H9 (cell line): ENCODE data around the gene TBATA. TPM values are rescaled to one million over a fixed set of nuclear protein-coding genes. Genes with fewer than 3 reads are reported as not detected.

Source experiments
- DNase-seq: peaks from one replicate; pipeline ENCODE4 v3.0.0-alpha.2; 2017
- H2AFZ ChIP-seq: one replicate; pipeline ENCODE4 v1.6.1; 2013; ENCODE audit warnings: mild to moderate bottlenecking, low read length, control low read depth, moderate library complexity
- H2AK5ac ChIP-seq: 2 replicates; pipeline ENCODE4 v1.6.1; 2013; ENCODE audit warnings: low read length, control low read depth, mixed read lengths; ENCODE audit not compliant: insufficient read length
- H2BK120ac ChIP-seq: one replicate; pipeline ENCODE4 v1.6.1; 2013; ENCODE audit warnings: low read depth, mild to moderate bottlenecking, low read length, control low read depth, inconsistent platforms; ENCODE audit not compliant: poor library complexity, severe bottlenecking
- H2BK12ac ChIP-seq: 2 replicates; pipeline ENCODE4 v1.6.1; 2013; ENCODE audit warnings: low read length, control low read depth, mixed read lengths, low read depth; ENCODE audit not compliant: insufficient read length
- H2BK15ac ChIP-seq: 2 replicates; pipeline ENCODE4 v1.6.1; 2013; ENCODE audit warnings: low read depth, low read length, control low read depth
- H2BK20ac ChIP-seq: one replicate; pipeline ENCODE4 v1.6.1; 2013; ENCODE audit warnings: low read depth, mild to moderate bottlenecking, low read length, control low read depth, inconsistent platforms; ENCODE audit not compliant: poor library complexity, severe bottlenecking
- H2BK5ac ChIP-seq: 2 replicates; pipeline ENCODE4 v1.6.1; 2013; ENCODE audit warnings: low read length, control low read depth, mixed read lengths; ENCODE audit not compliant: insufficient read length
- H3K14ac ChIP-seq: 2 replicates; pipeline ENCODE4 v1.6.1; 2013; ENCODE audit warnings: low read length, control low read depth; ENCODE audit not compliant: insufficient read depth
- H3K18ac ChIP-seq: 2 replicates; pipeline ENCODE4 v1.6.1; 2013; ENCODE audit warnings: low read depth, mild to moderate bottlenecking, mixed read lengths, low read length, control low read depth; ENCODE audit not compliant: insufficient read length
- H3K23ac ChIP-seq: 2 replicates; pipeline ENCODE4 v1.6.1; 2013; ENCODE audit warnings: low read length, control low read depth, mixed read lengths, low read depth; ENCODE audit not compliant: insufficient read length
- H3K23me2 ChIP-seq: 2 replicates; pipeline ENCODE4 v1.6.1; 2013; ENCODE audit warnings: low read depth, mild to moderate bottlenecking, mixed read lengths, low read length, control low read depth; ENCODE audit not compliant: insufficient read length, poor library complexity, severe bottlenecking
- H3K27ac ChIP-seq: 2 replicates; pipeline ENCODE4 v1.5.1; 2013; ENCODE audit warnings: low read length, control low read depth, mixed read lengths, low read depth; ENCODE audit not compliant: insufficient read length
- H3K27me3 ChIP-seq: 2 replicates; pipeline ENCODE4 v1.6.1; 2013; ENCODE audit warnings: low read length, control low read depth, inconsistent platforms; ENCODE audit not compliant: insufficient read depth
- H3K4ac ChIP-seq: 2 replicates; pipeline ENCODE4 v1.6.1; 2013; ENCODE audit warnings: low read depth, mild to moderate bottlenecking, control low read depth, inconsistent platforms, low read length, moderate library complexity
- H3K4me1 ChIP-seq: 2 replicates; pipeline ENCODE4 v1.6.1; 2013; ENCODE audit warnings: low read length, control low read depth, inconsistent platforms; ENCODE audit not compliant: insufficient read depth
- H3K4me2 ChIP-seq: 2 replicates; pipeline ENCODE4 v1.6.1; 2013; ENCODE audit warnings: low read length, control low read depth, mixed read lengths; ENCODE audit not compliant: insufficient read length, insufficient read depth
- H3K56ac ChIP-seq: 2 replicates; pipeline ENCODE4 v1.6.1; 2013; ENCODE audit warnings: low read depth, mild to moderate bottlenecking, mixed read lengths, low read length, control low read depth; ENCODE audit not compliant: insufficient read length
- H3K79me1 ChIP-seq: 2 replicates; pipeline ENCODE4 v1.6.1; 2013; ENCODE audit warnings: low read depth, mild to moderate bottlenecking, moderate library complexity, low read length, control low read depth, inconsistent platforms; ENCODE audit not compliant: insufficient read depth, poor library complexity, severe bottlenecking
- H3K79me2 ChIP-seq: 2 replicates; pipeline ENCODE4 v1.6.1; 2013; ENCODE audit warnings: low read length, control low read depth, inconsistent platforms; ENCODE audit not compliant: insufficient read depth
- H3K9ac ChIP-seq: 2 replicates; pipeline ENCODE4 v1.6.1; 2013; ENCODE audit warnings: low read length, control low read depth, mixed read lengths; ENCODE audit not compliant: insufficient read length; ENCODE audit errors: extremely low read depth
- H3K9me3 ChIP-seq: one replicate; pipeline ENCODE4 v1.6.1; 2013; ENCODE audit warnings: low read depth, low read length, inconsistent platforms; ENCODE audit not compliant: control insufficient read depth
- H3T11ph ChIP-seq: one replicate; pipeline ENCODE4 v1.6.1; 2013; ENCODE audit warnings: mild to moderate bottlenecking, low read length, control low read depth, inconsistent platforms
- H4K20me1 ChIP-seq: one replicate; pipeline ENCODE4 v1.6.1; 2013; ENCODE audit not compliant: control insufficient read depth, insufficient read length, insufficient read depth
- H4K5ac ChIP-seq: 2 replicates; pipeline ENCODE4 v1.6.1; 2013; ENCODE audit warnings: low read depth, mild to moderate bottlenecking, mixed read lengths, low read length, control low read depth; ENCODE audit not compliant: insufficient read length
- H4K8ac ChIP-seq: replicated peaks from 2 replicates; pipeline ENCODE4 v1.6.1; 2013; ENCODE audit warnings: low read length, control low read depth, mixed read lengths, low read depth; ENCODE audit not compliant: insufficient read length
- H4K91ac ChIP-seq: 2 replicates; pipeline ENCODE4 v1.6.1; 2013; ENCODE audit warnings: low read depth, mild to moderate bottlenecking, moderate library complexity, mixed read lengths, low read length, control low read depth; ENCODE audit not compliant: insufficient read length
- H3K27ac Mint-ChIP-seq, 3 experiments: 2 replicates in 2 of 3; 3 replicates in 1 of 3; pipeline ENCODE4 v1.8.0; 2020 to 2021; ENCODE audit warnings: mixed read lengths in 3 of 3, mild to moderate bottlenecking in 1 of 3, moderate library complexity in 1 of 3
- H3K27me3 Mint-ChIP-seq: 2 replicates; pipeline ENCODE4 v1.8.0; 2021; ENCODE audit warnings: low read depth, mild to moderate bottlenecking, moderate library complexity, mixed read lengths
- H3K36me3 Mint-ChIP-seq, 3 experiments: 2 replicates in 2 of 3; 3 replicates in 1 of 3; pipeline ENCODE4 v1.8.0; 2020 to 2021; ENCODE audit warnings: low read depth in 3 of 3, mixed read lengths in 3 of 3; ENCODE audit not compliant: insufficient read depth in 1 of 3
- H3K4me1 Mint-ChIP-seq, 2 experiments: 2 replicates each; pipeline ENCODE4 v1.8.0; 2020; ENCODE audit warnings: mixed read lengths in 2 of 2
- H3K4me3 Mint-ChIP-seq, 2 experiments: 2 replicates in 1 of 2; 3 replicates in 1 of 2; pipeline ENCODE4 v1.8.0; 2020 to 2021; ENCODE audit warnings: mild to moderate bottlenecking in 2 of 2, mixed read lengths in 2 of 2, moderate library complexity in 1 of 2
- H3K9me3 Mint-ChIP-seq, 2 experiments: 2 replicates in 1 of 2; 3 replicates in 1 of 2; pipeline ENCODE4 v1.8.0; 2020; ENCODE audit warnings: mild to moderate bottlenecking in 2 of 2, mixed read lengths in 2 of 2, moderate library complexity in 1 of 2
- WGBS: extraction: QIAGEN DNeasy Blood & Tissue Kit; methylation state at CpG from one replicate; pipeline ENCODE4 v1.1.7; 2013; ENCODE audit warnings: missing lambda C conversion rate, low lambda C conversion rate, mixed read lengths; ENCODE audit not compliant: insufficient read length; ENCODE audit errors: extremely low coverage; 5-methylcytosine and 5-hydroxymethylcytosine counted together
- total RNA-seq: library from RNA; stranded (reverse); gene quantifications from 2 replicates; pipeline ENCODE4 v1.2.1, GENCODE V29; 2021
- TF ChIP-seq, protein P1 (sequence below): fragments of 200-600 bp; sonication (generic); conservative IDR thresholded peaks from 3 replicates; pipeline ENCODE4 v1.8.0; 2021; ENCODE audit warnings: antibody characterized with exemption, mild to moderate bottlenecking

Gene TBATA
- total RNA-seq, 1 experiment from 2014 or later, result not detected

DNA sequence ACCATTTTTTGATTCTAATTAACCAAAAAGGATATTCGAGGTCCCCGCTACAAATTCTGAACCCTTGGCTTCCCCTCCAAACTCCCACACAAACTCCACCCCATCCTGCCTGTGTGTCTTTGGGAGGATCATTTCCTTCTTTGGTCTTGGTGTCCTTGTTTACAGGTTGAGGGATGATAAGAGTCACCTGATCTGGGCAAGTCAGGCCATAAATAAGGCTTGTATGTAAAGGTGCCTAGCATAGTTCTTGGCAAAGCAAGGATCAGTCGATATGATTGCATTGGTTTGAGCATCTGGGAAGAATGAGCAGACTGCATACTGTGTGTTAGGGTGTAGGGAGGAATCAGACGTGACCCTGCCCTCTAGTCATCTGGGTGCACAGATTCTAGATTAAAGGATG, 28.9 kb upstream of the TBATA start:
- H3K4ac ChIP-seq, result no peak overlapping the region
- no peak overlapping the region for H3K56ac ChIP-seq
- H2BK12ac ChIP-seq, result no peak overlapping the region
- no peaks in the 10 kb centered on the region for H3K9me3 Mint-ChIP-seq
- H3K14ac ChIP-seq, result no peak overlapping the region
- no peak overlapping the region for H2BK20ac ChIP-seq
- H3T11ph ChIP-seq, result no peak overlapping the region
- H4K91ac ChIP-seq, result no peak overlapping the region
- WGBS, result no CpG with 5 or more reads among the region's 4 CpGs
- H3K36me3 Mint-ChIP-seq, result peaks cover 5 to 19% (median 17%) of the 10 kb centered on the region in 3 experiments; a peak in 5 of 7 replicates
- no peak overlapping the region for H2AFZ ChIP-seq
- TF ChIP-seq, protein P1, sequence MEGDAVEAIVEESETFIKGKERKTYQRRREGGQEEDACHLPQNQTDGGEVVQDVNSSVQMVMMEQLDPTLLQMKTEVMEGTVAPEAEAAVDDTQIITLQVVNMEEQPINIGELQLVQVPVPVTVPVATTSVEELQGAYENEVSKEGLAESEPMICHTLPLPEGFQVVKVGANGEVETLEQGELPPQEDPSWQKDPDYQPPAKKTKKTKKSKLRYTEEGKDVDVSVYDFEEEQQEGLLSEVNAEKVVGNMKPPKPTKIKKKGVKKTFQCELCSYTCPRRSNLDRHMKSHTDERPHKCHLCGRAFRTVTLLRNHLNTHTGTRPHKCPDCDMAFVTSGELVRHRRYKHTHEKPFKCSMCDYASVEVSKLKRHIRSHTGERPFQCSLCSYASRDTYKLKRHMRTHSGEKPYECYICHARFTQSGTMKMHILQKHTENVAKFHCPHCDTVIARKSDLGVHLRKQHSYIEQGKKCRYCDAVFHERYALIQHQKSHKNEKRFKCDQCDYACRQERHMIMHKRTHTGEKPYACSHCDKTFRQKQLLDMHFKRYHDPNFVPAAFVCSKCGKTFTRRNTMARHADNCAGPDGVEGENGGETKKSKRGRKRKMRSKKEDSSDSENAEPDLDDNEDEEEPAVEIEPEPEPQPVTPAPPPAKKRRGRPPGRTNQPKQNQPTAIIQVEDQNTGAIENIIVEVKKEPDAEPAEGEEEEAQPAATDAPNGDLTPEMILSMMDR, result no peak
- H3K9me3 ChIP-seq, result no peaks in the 10 kb centered on the region
- no peak overlapping the region for H3K4me2 ChIP-seq
- H2BK5ac ChIP-seq, result no peak overlapping the region
- H4K5ac ChIP-seq, result no peak overlapping the region
- H2AK5ac ChIP-seq, result no peak overlapping the region
- peaks cover 3% of the 10 kb centered on the region; the same call in 1 of the 2 replicates for H3K79me2 ChIP-seq
- H3K18ac ChIP-seq, result no peak overlapping the region
- no peak overlapping the region for H4K8ac ChIP-seq
- H3K27me3 ChIP-seq, result no peaks in the 10 kb centered on the region
- H3K23ac ChIP-seq, result no peak overlapping the region
- no peak overlapping the region for H3K9ac ChIP-seq
- H3K27ac ChIP-seq, result no peak overlapping the region
- peaks cover 5% of the 10 kb centered on the region for H3K23me2 ChIP-seq
- no peaks in the 10 kb centered on the region for H3K4me1 ChIP-seq
- H2BK120ac ChIP-seq, result no peak overlapping the region
- H2BK15ac ChIP-seq, result no peak overlapping the region
- no peaks in the 10 kb centered on the region; the same call in 1 of the 2 replicates for H3K27me3 Mint-ChIP-seq
- H3K79me1 ChIP-seq, result no peaks in the 10 kb centered on the region
- H3K4me3 Mint-ChIP-seq, result no peak overlapping the region
- H4K20me1 ChIP-seq, result no peaks in the 10 kb centered on the region
- no peak for DNase-seq
- no peak overlapping the region for H3K27ac Mint-ChIP-seq
- H3K4me1 Mint-ChIP-seq, result peaks cover 19% of the 10 kb centered on the region in 2 experiments
